H1 (cell line): Measurements from ENCODE around the gene WLS. TPM values are rescaled to one million over a fixed set of nuclear protein-coding genes. Genes with fewer than 3 reads are reported as not detected.

Experiments
- CTCF ChIA-PET: fragments of 300-600 bp; sonication (Branson Sonifier 250); formaldehyde crosslinking; loops from one replicate; lab custom pipeline; 2021; ENCODE audit not compliant: partially characterized antibody; lab: Charles Lee
- POLR2A ChIA-PET: fragments of 300-600 bp; sonication (Branson Sonifier 250); formaldehyde crosslinking; loops from one replicate; lab custom pipeline; 2021; ENCODE audit warnings: inconsistent platforms; ENCODE audit not compliant: partially characterized antibody; lab: Charles Lee
- DNase-seq, 2 experiments: peaks; one replicate each; pipeline versions ENCODE4 v3.0.0 to v3.0.0-alpha.2; 2010 to 2022; ENCODE audit warnings: low spot score in 2 of 2, low read depth in 1 of 2, mixed read lengths in 1 of 2
- FAIRE-seq: peaks from 2 replicates; lab custom pipeline; 2011; peaks lifted over from hg19 to GRCh38; lab: Jason Lieb, UNC
- H2AFZ ChIP-seq: 2 replicates; pipeline ENCODE4 v1.8.1; 2012; ENCODE audit warnings: low read length, inconsistent platforms
- H2AK5ac ChIP-seq: 2 replicates; pipeline ENCODE4 v1.6.1; 2013; ENCODE audit warnings: low read depth, low read length
- H2BK120ac ChIP-seq: replicated peaks from 2 replicates; pipeline ENCODE3; 2013; ENCODE audit warnings: low read depth, low read length, inconsistent platforms
- H2BK12ac ChIP-seq: 2 replicates; pipeline ENCODE4 v1.6.1; 2013; ENCODE audit warnings: low read depth, low read length
- H2BK15ac ChIP-seq: 2 replicates; pipeline ENCODE4 v1.6.1; 2013; ENCODE audit warnings: low read length
- H2BK20ac ChIP-seq: 2 replicates; pipeline ENCODE4 v1.6.1; 2013; ENCODE audit warnings: low read length
- H2BK5ac ChIP-seq: 2 replicates; pipeline ENCODE4 v1.6.1; 2013; ENCODE audit warnings: low read depth, low read length
- H3K14ac ChIP-seq: 2 replicates; pipeline ENCODE4 v1.6.1; 2013; ENCODE audit warnings: inconsistent platforms; ENCODE audit not compliant: insufficient read length
- H3K18ac ChIP-seq: 2 replicates; pipeline ENCODE4 v1.6.1; 2013; ENCODE audit warnings: low read length; ENCODE audit errors: extremely low read depth
- H3K23ac ChIP-seq: 2 replicates; pipeline ENCODE4 v1.6.1; 2013; ENCODE audit warnings: inconsistent platforms; ENCODE audit not compliant: insufficient read length
- H3K23me2 ChIP-seq: 2 replicates; pipeline ENCODE4 v1.6.1; 2013; ENCODE audit warnings: low read depth, low read length
- H3K27ac ChIP-seq: 2 replicates; pipeline ENCODE4 v1.6.1; 2011; ENCODE audit warnings: low read depth, low read length, inconsistent platforms
- H3K27me3 ChIP-seq, 4 experiments: replicated peaks in 1 of 4; 1 replicate in 1 of 4; 2 replicates in 3 of 4; pipeline versions ENCODE4 v1.6.1 to v1.8.1; 2011 to 2013; ENCODE audit warnings: low read length in 3 of 4, mild to moderate bottlenecking in 3 of 4, inconsistent platforms in 2 of 4, mixed read lengths in 2 of 4, moderate library complexity in 1 of 4; ENCODE audit not compliant: control insufficient read depth in 3 of 4, insufficient read depth in 3 of 4; ENCODE audit errors: extremely low read depth in 1 of 4
- H3K36me3 ChIP-seq, 4 experiments: 2 replicates each; pipeline versions ENCODE4 v1.6.1 to v1.8.1; 2011 to 2013; ENCODE audit warnings: mild to moderate bottlenecking in 4 of 4, low read length in 3 of 4, moderate library complexity in 2 of 4, control low read depth in 1 of 4, inconsistent platforms in 1 of 4; ENCODE audit not compliant: insufficient read depth in 4 of 4, control insufficient read depth in 2 of 4
- H3K4ac ChIP-seq: replicated peaks from 2 replicates; pipeline ENCODE3; 2013; ENCODE audit warnings: low read length, low read depth, mixed read lengths, inconsistent platforms; ENCODE audit not compliant: insufficient read length
- H3K4me1 ChIP-seq, 4 experiments: replicated peaks in 1 of 4; 1 replicate in 1 of 4; 2 replicates in 3 of 4; pipeline versions ENCODE4 v1.6.1 to v1.8.1; 2011 to 2013; ENCODE audit warnings: low read length in 3 of 4, inconsistent platforms in 2 of 4, mixed read lengths in 1 of 4; ENCODE audit not compliant: insufficient read depth in 4 of 4, control insufficient read depth in 3 of 4
- H3K4me2 ChIP-seq, 2 experiments: 2 replicates each; pipeline versions ENCODE4 v1.6.1 to v1.8.1; 2011 to 2013; ENCODE audit warnings: low read depth in 2 of 2, low read length in 2 of 2, control low read depth in 1 of 2, inconsistent platforms in 1 of 2, mild to moderate bottlenecking in 1 of 2; ENCODE audit not compliant: insufficient read depth in 1 of 2
- H3K4me3 ChIP-seq, 4 experiments: fragments of 200-600, 300-600 bp in 1 of 4; sonication (generic), shearing (Covaris generic), sonication (Bioruptor Twin) in 1 of 4; 2 replicates each; pipeline versions ENCODE4 v1.5.1 to v1.8.1; 2011 to 2016; ENCODE audit warnings: low read length in 4 of 4, low read depth in 3 of 4, control low read depth in 2 of 4, inconsistent platforms in 2 of 4, mild to moderate bottlenecking in 2 of 4, mixed read lengths in 1 of 4, moderate library complexity in 1 of 4; ENCODE audit not compliant: insufficient read depth in 2 of 4; ENCODE audit errors: extremely low read depth in 1 of 4
- H3K56ac ChIP-seq: replicated peaks from 2 replicates; pipeline ENCODE3; 2013; ENCODE audit warnings: low read depth, mild to moderate bottlenecking, mixed read lengths, low read length, inconsistent platforms; ENCODE audit not compliant: insufficient read length
- H3K79me1 ChIP-seq: 2 replicates; pipeline ENCODE4 v1.6.1; 2013; ENCODE audit warnings: low read depth, low read length, control low read depth
- H3K79me2 ChIP-seq, 2 experiments: 2 replicates each; pipeline versions ENCODE4 v1.6.1 to v1.8.1; 2012 to 2013; ENCODE audit warnings: low read length in 2 of 2, mild to moderate bottlenecking in 2 of 2, inconsistent platforms in 1 of 2; ENCODE audit not compliant: insufficient read depth in 2 of 2, control insufficient read depth in 1 of 2
- H3K9ac ChIP-seq, 4 experiments: replicated peaks in 1 of 4; 1 replicate in 1 of 4; 2 replicates in 3 of 4; pipeline versions ENCODE4 v1.6.1 to v1.8.1; 2011 to 2013; ENCODE audit warnings: low read depth in 3 of 4, low read length in 3 of 4, control low read depth in 2 of 4, mild to moderate bottlenecking in 2 of 4, moderate library complexity in 2 of 4, inconsistent platforms in 1 of 4; ENCODE audit errors: extremely low read depth in 1 of 4
- H3K9me3 ChIP-seq, 2 experiments: 2 replicates each; pipeline versions ENCODE4 v1.6.1 to v1.8.1; 2012 to 2013; ENCODE audit warnings: mild to moderate bottlenecking in 2 of 2, moderate library complexity in 2 of 2, control low read depth in 1 of 2, inconsistent platforms in 1 of 2, low read depth in 1 of 2, low read length in 1 of 2, mixed read lengths in 1 of 2; ENCODE audit not compliant: insufficient read depth in 2 of 2
- H4K20me1 ChIP-seq, 2 experiments: replicated peaks in 1 of 2; 2 replicates each; pipeline versions ENCODE3 to v1.8.1; 2011 to 2013; ENCODE audit warnings: inconsistent platforms in 2 of 2, low read length in 2 of 2, mild to moderate bottlenecking in 1 of 2; ENCODE audit not compliant: insufficient read depth in 2 of 2, control insufficient read depth in 1 of 2
- H4K5ac ChIP-seq: 2 replicates; pipeline ENCODE4 v1.6.1; 2013; ENCODE audit warnings: low read length, low read depth, mixed read lengths, inconsistent platforms; ENCODE audit not compliant: insufficient read length
- H4K8ac ChIP-seq: 2 replicates; pipeline ENCODE4 v1.8.0; 2013; ENCODE audit warnings: mild to moderate bottlenecking, moderate library complexity, low read length, inconsistent platforms; ENCODE audit not compliant: insufficient read depth; ENCODE audit errors: extremely low read depth
- H4K91ac ChIP-seq: replicated peaks from 2 replicates; pipeline ENCODE3; 2013; ENCODE audit warnings: low read length, mixed read lengths, inconsistent platforms; ENCODE audit not compliant: insufficient read length
- MAFK ChIP-seq: IDR thresholded peaks from 2 replicates; pipeline ENCODE4 v1.6.1; 2012; ENCODE audit warnings: low read depth, mild to moderate bottlenecking, improper control_type of control experiment, low read length
- SAP30 ChIP-seq: fragments of 300-600 bp; sonication (generic); IDR thresholded peaks from 2 replicates; pipeline ENCODE4 v1.7.1; 2012; ENCODE audit warnings: low read length, moderate library complexity, mild to moderate bottlenecking, inconsistent platforms; ENCODE audit not compliant: insufficient read depth, insufficient replicate concordance
- WGBS, 2 experiments: shearing (Covaris generic) in 1 of 2; methylation state at CpG; one replicate each; pipeline versions ENCODE4 v1.1.6 to v1.1.7; 2013 to 2015; ENCODE audit warnings: low lambda C conversion rate in 2 of 2, mixed read lengths in 2 of 2, inconsistent platforms in 1 of 2, low coverage in 1 of 2, missing lambda C conversion rate in 1 of 2; ENCODE audit not compliant: insufficient replicate concordance in 2 of 2, insufficient coverage in 1 of 2, insufficient read length in 1 of 2; ENCODE audit errors: extremely low coverage in 1 of 2, missing lambda C conversion rate in 1 of 2; 5-methylcytosine and 5-hydroxymethylcytosine counted together
- polyA plus RNA-seq, 7 experiments: library from polyadenylated mRNA; depleted of rRNA in 3 of 7; stranded (reverse) in 5 of 7; unstranded in 2 of 7; fragments of >200 nt in 5 of 7; fragments of 200-250 nt in 2 of 7; gene quantifications; 1 replicate in 5 of 7; 2 replicates in 1 of 7; 4 replicates in 1 of 7; pipeline versions ENCODE4 v1.2.1 to v1.2.3, GENCODE V29; 2011 to 2013; ENCODE audit warnings: missing spikeins in 2 of 7, mixed read lengths in 2 of 7
- total RNA-seq: library from RNA; stranded (reverse); fragmentation: NEBNext Ultra II Directional; extraction: Animal tissue kit (Norgen Biotek cat#: 25700); gene quantifications from 2 replicates; pipeline ENCODE4 v1.2.1, GENCODE V29; 2021

WLS gene
- total and polyA plus RNA-seq, 2 of the 8 experiments (the other 6 are each of a cell fraction or from before 2014, with no cell fraction given): 1.2 to 2.7 TPM

- WGBS, 2 experiments: 88% methylated on average over 3 of the region's 3 CpGs; no CpG with 5 or more reads in 1 of the 2 experiments
- H3K4me2 ChIP-seq: no peak overlapping the region
Observed at GRCh38 chr1:68167211-68167610, 65.1 kb downstream of the WLS start.

More at GRCh38 chr1:68167211-68167610, 65.1 kb downstream of the WLS start:
- no peak overlapping the region for H2BK20ac ChIP-seq
- DNase-seq (no peak), FAIRE-seq (no peak)
- H3K14ac ChIP-seq: no peak overlapping the region
- H3K27ac ChIP-seq: no peak overlapping the region
- H4K8ac ChIP-seq: no peak overlapping the region
- no peak overlapping the region for H4K91ac ChIP-seq
- no peak overlapping the region for H2BK15ac ChIP-seq
- no peaks in the 10 kb centered on the region for H4K20me1 ChIP-seq
- POLR2A ChIA-PET: interaction anchor here (1.1 kb wide), 1 partner anchor 39 kb away, joined by 3 read pairs; no protein-coding TSS in a partner anchor
- no peak overlapping the region for H3K4me3 ChIP-seq
- no peak overlapping the region for H3K23ac ChIP-seq
- no peak overlapping the region for H3K4ac ChIP-seq
- no peaks in the 10 kb centered on the region for H3K79me2 ChIP-seq
- no peaks in the 10 kb centered on the region for H3K36me3 ChIP-seq
- H2BK12ac ChIP-seq: no peak overlapping the region
- H2BK120ac ChIP-seq: no peak overlapping the region
- TF ChIP-seq MAFK (no peak), SAP30 (no peak)
- no peak overlapping the region for H2AFZ ChIP-seq
- H3K56ac ChIP-seq: no peak overlapping the region
- no peaks in the 10 kb centered on the region for H3K79me1 ChIP-seq
- H3K18ac ChIP-seq: no peak overlapping the region
- no peak overlapping the region for H2AK5ac ChIP-seq
- H3K9ac ChIP-seq: no peak overlapping the region
- no peaks in the 10 kb centered on the region for H3K9me3 ChIP-seq
- no peak overlapping the region for H4K5ac ChIP-seq
- H2BK5ac ChIP-seq: no peak overlapping the region
- no peaks in the 10 kb centered on the region for H3K4me1 ChIP-seq
- no peaks in the 10 kb centered on the region for H3K27me3 ChIP-seq
- CTCF ChIA-PET: interaction anchor here (0.5 to 6.1 kb wide), 7 partner anchors 8 to 179 kb away, joined by 3 to 45 read pairs (median 8); no protein-coding TSS in a partner anchor
- H3K23me2 ChIP-seq: no peaks in the 10 kb centered on the region
